ENCODE results near the gene HDAC4. TPM values are rescaled to one million over a fixed set of nuclear protein-coding genes. Genes with fewer than 3 reads are reported as not detected.

HDAC4 gene
- total RNA-seq, 1 experiment from 2014 or later, result 47.6 TPM

GRCh38 chr2:239190361-239190760 is 210.5 kb downstream of the HDAC4 start:
- ChIA-PET RAD21 (ENCODE audit: low non-redundant PET in 1 of 2, low total read pairs in 2 of 2, uncharacterized antibody in 2 of 2, unreplicated experiment in 2 of 2) (no interaction called here), POLR2A (no interaction called here), CTCF (no interaction called here)
- Histone ChIP-seq H3K27me3 (ENCODE audit: insufficient read depth, low read length) (no peaks in the 10 kb centered on the region), H3K36me3 (ENCODE audit: control insufficient read depth in 1 of 2, insufficient read depth in 2 of 2, low read length in 2 of 2) (peaks cover 0 to 15% of the 10 kb centered on the region in 2 experiments; a peak in 2 of 4 replicates), H3K4me3 (replicated peaks in 1 of 2; ENCODE audit: low read depth in 1 of 2, low read length in 2 of 2) (no peak overlapping the region), H3K4me1 (ENCODE audit: control insufficient read depth in 1 of 2, insufficient read depth in 2 of 2, low read length in 2 of 2) (no peaks in the 10 kb centered on the region), H3K27ac (ENCODE audit: low read depth, low read length) (no peak overlapping the region), H3K79me2 (ENCODE audit: insufficient read depth, low read length) (no peaks in the 10 kb centered on the region), H3K9ac (ENCODE audit: low read length) (no peak overlapping the region), H2AFZ (ENCODE audit: low read depth, low read length, poor library complexity, severe bottlenecking) (no peak overlapping the region), H3K9me2 (ENCODE audit: insufficient read depth) (no peaks in the 10 kb centered on the region), H4K20me1 (ENCODE audit: insufficient read depth) (no peaks in the 10 kb centered on the region), H3K9me3 (ENCODE audit: control insufficient read depth in 1 of 2, insufficient read depth in 1 of 2, low read depth in 1 of 2, low read length in 2 of 2) (peaks cover 8% of the 10 kb centered on the region in 2 experiments; a peak in 2 of 4 replicates), H3K4me2 (ENCODE audit: low read length) (no peak overlapping the region)
- DNase-seq (ENCODE audit: low read depth, low spot score) (no peak), ATAC-seq (no peak)
- intact Hi-C loops (cut with micrococcal nuclease), result no loop called here
- no TSS peak for BruUV-seq (replicated peaks)
- TF ChIP-seq ZNF274 (IDR thresholded peaks at IDR 0.05; ENCODE audit: low read depth, low read length) (no peak), POLR2A (IDR thresholded peaks at IDR 0.05; ENCODE audit: borderline replicate concordance, extremely low read depth, insufficient read depth, insufficient read length) (no peak), RAD21 (IDR thresholded peaks at IDR 0.05; ENCODE audit: low read depth) (no peak), SIN3A (IDR thresholded peaks at IDR 0.05; ENCODE audit: low read depth) (no peak), FOSL1 (IDR thresholded peaks at IDR 0.05; ENCODE audit: low read depth) (no peak), REST (IDR thresholded peaks at IDR 0.05; ENCODE audit: low read depth) (no peak), CBX3 (IDR thresholded peaks at IDR 0.05; ENCODE audit: low read depth) (no peak), YY1 (IDR thresholded peaks at IDR 0.05; ENCODE audit: extremely low read depth, insufficient replicate concordance, low read depth, low read length) (no peak), SRF (IDR thresholded peaks at IDR 0.05; ENCODE audit: low read depth) (no peak), EGR1 (IDR thresholded peaks at IDR 0.05; ENCODE audit: low read depth) (no peak)
